ENCODE data around the gene HEBP1. TPM values are rescaled to one million over a fixed set of nuclear protein-coding genes. Genes with fewer than 3 reads are reported as not detected.
"Not testable (repeated sequence)": the region's sequence is repeated elsewhere in the genome, so short reads cannot be mapped to it uniquely, and the experiment has no call there.

The HEBP1 gene
- total and polyA plus RNA-seq, 8 donors, result 25.8 to 57.6 (median 44.4) TPM

- H3K36me3 ChIP-seq, result no peaks in the 10 kb centered on the region
- intact Hi-C loops (cut with DNase I), result no loop called here
These were observed 39.4 kb upstream of the HEBP1 start for GRCh38 chr12:13039328-13039956.

GRCh38 chr12:13038491-13039161 is 38.6 kb upstream of the HEBP1 start:
- intact Hi-C loops (cut with DNase I), result no loop called here
- ATAC-seq, result no peak
- TF ChIP-seq CTCF (IDR thresholded peaks at IDR 0.05), result no peak
- Histone ChIP-seq H3K4me3 (no peak overlapping the region), H3K27me3 (no peaks in the 10 kb centered on the region), H3K9me3 (no peaks in the 10 kb centered on the region), H3K27ac (no peak overlapping the region), H3K36me3 (no peaks in the 10 kb centered on the region), H3K4me1 (no peaks in the 10 kb centered on the region)
- no peak for DNase-seq
- FAIRE-seq, result no peak
- WGBS, 2 donors, result 88 to 90% methylated on average over 4 of the region's 4 CpGs

More at GRCh38 chr12:13039328-13039956, 39.4 kb upstream of the HEBP1 start:
- Histone ChIP-seq H3K27ac (no peak overlapping the region), H3K4me3 (no peak overlapping the region), H3K27me3 (no peaks in the 10 kb centered on the region), H3K4me1 (no peaks in the 10 kb centered on the region), H3K9me3 (no peaks in the 10 kb centered on the region)
- no peak for TF ChIP-seq CTCF (IDR thresholded peaks at IDR 0.05)
- DNase-seq (no peak), FAIRE-seq (no peak), ATAC-seq (no peak)
- WGBS, 2 donors, result 63 to 64% methylated on average over 5 of the region's 5 CpGs

- H3K27me3 ChIP-seq, result no peaks in the 10 kb centered on the region
- no peak overlapping the region for H3K4me3 ChIP-seq
- no peak for TF ChIP-seq CTCF (IDR thresholded peaks at IDR 0.05)
- no peak for ATAC-seq
- H3K27ac ChIP-seq, result no peak overlapping the region
- no peak for DNase-seq
- no peaks in the 10 kb centered on the region for H3K36me3 ChIP-seq
- FAIRE-seq, result no peak
- no peaks in the 10 kb centered on the region for H3K9me3 ChIP-seq
- intact Hi-C loops (cut with DNase I), result no loop called here
- 94 to 96% methylated on average over 3 of the region's 3 CpGs for WGBS, 2 donors
- no peaks in the 10 kb centered on the region for H3K4me1 ChIP-seq
These were observed 36.8 kb upstream of the HEBP1 start for GRCh38 chr12:13036881-13037280.

GRCh38 chr12:13035335-13035734 is 35.3 kb upstream of the HEBP1 start:
- FAIRE-seq; H3K4me3 ChIP-seq; H3K4me1 ChIP-seq; intact Hi-C loops (cut with DNase I); H3K27ac ChIP-seq; ATAC-seq; DNase-seq; H3K36me3 ChIP-seq; H3K9me3 ChIP-seq; H3K27me3 ChIP-seq: not testable (repeated sequence)
- WGBS, 2 donors, result 76 to 87% methylated on average over 5 of the region's 5 CpGs

GRCh38 chr12:13033476-13033875 is 33.4 kb upstream of the HEBP1 start:
- no peak for FAIRE-seq
- DNase-seq, result no peak
- 86 to 88% methylated on average over 5 of the region's 5 CpGs for WGBS, 2 donors

More at GRCh38 chr12:13033476-13033875, 33.4 kb upstream of the HEBP1 start:
- Histone ChIP-seq H3K27ac (no peak overlapping the region), H3K4me1 (no peaks in the 10 kb centered on the region), H3K27me3 (no peaks in the 10 kb centered on the region), H3K4me3 (no peak overlapping the region), H3K9me3 (no peaks in the 10 kb centered on the region), H3K36me3 (no peaks in the 10 kb centered on the region)
- TF ChIP-seq CTCF (IDR thresholded peaks at IDR 0.05), result no peak
- ATAC-seq, result no peak
- intact Hi-C loops (cut with DNase I), result no loop called here
